ENCODE results near the gene CTDSP2.

The CTDSP2 gene

DNA sequence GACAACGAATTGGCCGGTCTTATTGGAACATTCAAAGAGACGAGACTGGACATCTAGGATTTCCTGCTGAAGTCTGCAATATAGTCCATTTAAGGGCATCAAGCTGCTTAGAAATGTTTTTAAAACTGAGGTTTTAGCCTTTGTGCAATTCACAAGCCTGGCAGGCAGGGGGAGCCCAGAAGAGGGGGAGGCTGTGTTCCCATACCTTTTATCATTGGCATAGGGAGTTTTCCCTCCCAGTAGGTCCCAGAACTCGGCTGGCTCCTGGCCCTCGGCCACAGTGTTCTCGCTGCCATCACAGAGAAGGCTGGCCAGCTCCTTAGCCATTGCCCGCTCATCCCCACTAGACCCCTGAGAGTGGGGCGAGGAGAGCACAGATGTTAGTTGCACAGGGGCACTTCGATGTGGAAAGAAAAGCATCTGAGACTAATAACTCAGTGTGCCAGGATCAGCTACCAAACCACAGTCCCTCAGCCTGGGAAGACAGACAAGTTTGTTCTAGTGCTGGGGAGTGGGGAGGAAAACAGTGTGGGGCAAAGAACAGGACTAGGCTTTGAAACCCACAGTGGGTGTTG lies 43.1 kb downstream of the CTDSP2 start:
- Mint-ChIP-seq H3K4me3 (no peak overlapping the region), H3K4me1 (no peaks in the 10 kb centered on the region), H3K27me3 (ENCODE audit: low read depth, poor library complexity) (peaks cover 3% of the 10 kb centered on the region), H3K27ac (no peak overlapping the region), H3K9me3 (no peaks in the 10 kb centered on the region), H3K36me3 (ENCODE audit: low read depth) (peaks cover 31% of the 10 kb centered on the region)
- TF ChIP-seq, protein P1, sequence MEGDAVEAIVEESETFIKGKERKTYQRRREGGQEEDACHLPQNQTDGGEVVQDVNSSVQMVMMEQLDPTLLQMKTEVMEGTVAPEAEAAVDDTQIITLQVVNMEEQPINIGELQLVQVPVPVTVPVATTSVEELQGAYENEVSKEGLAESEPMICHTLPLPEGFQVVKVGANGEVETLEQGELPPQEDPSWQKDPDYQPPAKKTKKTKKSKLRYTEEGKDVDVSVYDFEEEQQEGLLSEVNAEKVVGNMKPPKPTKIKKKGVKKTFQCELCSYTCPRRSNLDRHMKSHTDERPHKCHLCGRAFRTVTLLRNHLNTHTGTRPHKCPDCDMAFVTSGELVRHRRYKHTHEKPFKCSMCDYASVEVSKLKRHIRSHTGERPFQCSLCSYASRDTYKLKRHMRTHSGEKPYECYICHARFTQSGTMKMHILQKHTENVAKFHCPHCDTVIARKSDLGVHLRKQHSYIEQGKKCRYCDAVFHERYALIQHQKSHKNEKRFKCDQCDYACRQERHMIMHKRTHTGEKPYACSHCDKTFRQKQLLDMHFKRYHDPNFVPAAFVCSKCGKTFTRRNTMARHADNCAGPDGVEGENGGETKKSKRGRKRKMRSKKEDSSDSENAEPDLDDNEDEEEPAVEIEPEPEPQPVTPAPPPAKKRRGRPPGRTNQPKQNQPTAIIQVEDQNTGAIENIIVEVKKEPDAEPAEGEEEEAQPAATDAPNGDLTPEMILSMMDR (IDR thresholded peaks at IDR 0.05) = peak; percentile 70
- DNase-seq = peak; percentile 59

DNA sequence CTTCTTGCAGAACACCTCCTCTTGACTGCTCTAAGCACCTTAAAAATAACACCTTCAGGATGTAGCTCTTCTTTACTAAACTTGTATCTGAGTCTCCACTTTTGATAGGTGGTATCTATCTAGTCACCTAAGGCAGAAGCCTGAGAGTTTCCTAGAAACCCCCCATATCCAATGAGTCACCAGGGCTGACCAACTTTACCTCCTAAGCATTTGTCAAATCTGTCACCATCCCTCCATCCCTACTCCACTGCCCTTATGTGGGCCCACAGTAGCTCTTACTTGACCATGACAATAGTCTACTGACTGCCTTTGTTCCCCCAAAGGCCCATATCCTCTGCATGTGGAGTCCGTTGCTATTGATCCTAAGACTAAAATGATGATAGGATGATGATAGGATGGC lies 43.9 kb downstream of the CTDSP2 start:
- Mint-ChIP-seq H3K36me3 (ENCODE audit: low read depth) (peaks cover 34% of the 10 kb centered on the region), H3K27me3 (ENCODE audit: low read depth, poor library complexity) (peaks cover 3% of the 10 kb centered on the region), H3K4me1 (no peaks in the 10 kb centered on the region), H3K4me3 (no peak overlapping the region), H3K9me3 (no peaks in the 10 kb centered on the region), H3K27ac (no peak overlapping the region)
- TF ChIP-seq, protein P1 (IDR thresholded peaks at IDR 0.05) = no peak
- no peak for DNase-seq

DNA sequence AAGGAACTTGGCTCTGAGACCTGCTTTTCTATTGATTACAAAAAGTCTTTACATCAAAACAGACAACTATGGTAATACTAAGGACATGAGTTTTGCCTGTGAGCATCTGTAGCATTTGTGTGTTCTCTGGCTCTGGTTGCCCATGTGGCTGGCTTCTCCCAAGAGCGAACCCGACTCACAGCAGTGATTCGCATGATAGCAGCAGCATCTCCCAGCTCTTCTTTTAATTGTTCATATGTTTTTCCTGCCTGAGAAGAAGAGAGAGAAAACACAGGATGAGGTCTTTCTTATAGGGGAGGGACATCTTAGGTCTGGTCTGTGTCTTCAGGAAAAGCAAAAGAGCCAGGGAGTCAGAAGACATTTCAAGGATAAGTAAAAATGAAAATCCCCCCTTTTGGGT lies 45.6 kb downstream of the CTDSP2 start:
- Mint-ChIP-seq H3K9me3 (no peaks in the 10 kb centered on the region), H3K36me3 (ENCODE audit: low read depth) (peaks cover 38% of the 10 kb centered on the region), H3K4me3 (no peak overlapping the region), H3K27ac (no peak overlapping the region), H3K4me1 (no peaks in the 10 kb centered on the region), H3K27me3 (ENCODE audit: low read depth, poor library complexity) (no peaks in the 10 kb centered on the region)
- TF ChIP-seq, protein P1 (IDR thresholded peaks at IDR 0.05) = no peak
- DNase-seq = no peak

DNA sequence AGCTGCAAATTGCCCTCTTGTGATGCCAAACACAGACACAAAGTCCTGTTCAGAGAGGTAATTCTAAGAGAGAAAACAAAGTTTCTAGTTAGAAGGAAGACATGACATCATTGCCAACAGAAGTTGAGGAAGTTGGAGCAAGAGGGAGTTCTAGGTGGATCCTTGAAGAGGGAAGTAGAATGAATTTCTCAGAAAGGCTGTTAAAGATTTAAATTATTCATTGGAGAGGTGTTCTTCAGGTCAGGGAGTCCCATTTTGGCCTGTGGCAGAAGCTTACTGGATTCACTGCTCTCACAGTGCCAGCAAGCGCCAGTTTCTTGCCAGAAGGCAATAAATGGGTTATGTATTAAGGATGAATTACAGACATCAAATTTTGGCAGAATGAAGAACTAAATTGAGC lies 48.6 kb downstream of the CTDSP2 start:
- Mint-ChIP-seq H3K4me1 (no peaks in the 10 kb centered on the region), H3K4me3 (no peak overlapping the region), H3K36me3 (ENCODE audit: low read depth) (peaks cover 47% of the 10 kb centered on the region), H3K9me3 (no peaks in the 10 kb centered on the region), H3K27ac (no peak overlapping the region), H3K27me3 (ENCODE audit: low read depth, poor library complexity) (no peaks in the 10 kb centered on the region)
- TF ChIP-seq, protein P1 (IDR thresholded peaks at IDR 0.05) = no peak
- DNase-seq = no peak

DNA sequence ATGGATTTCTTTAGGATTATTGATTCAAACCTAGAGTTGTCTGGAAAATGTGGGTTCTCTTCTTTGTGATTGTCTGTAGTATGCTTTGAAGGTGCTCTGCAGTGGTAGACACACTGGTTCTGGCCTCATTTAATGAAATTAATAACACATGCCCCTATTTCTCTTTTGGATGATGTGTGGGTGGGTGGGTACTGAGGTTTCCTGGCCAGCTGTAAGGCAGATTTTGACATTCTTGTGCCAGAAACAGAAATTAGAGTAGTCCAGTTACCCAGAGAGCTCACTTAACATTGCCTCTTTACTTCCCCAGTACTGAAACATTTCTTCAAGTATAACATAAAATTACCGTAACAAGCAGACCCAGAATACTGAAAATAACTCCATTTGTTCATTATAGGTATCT lies 49.5 kb downstream of the CTDSP2 start:
- H3K4me3 Mint-ChIP-seq = no peak overlapping the region

DNA sequence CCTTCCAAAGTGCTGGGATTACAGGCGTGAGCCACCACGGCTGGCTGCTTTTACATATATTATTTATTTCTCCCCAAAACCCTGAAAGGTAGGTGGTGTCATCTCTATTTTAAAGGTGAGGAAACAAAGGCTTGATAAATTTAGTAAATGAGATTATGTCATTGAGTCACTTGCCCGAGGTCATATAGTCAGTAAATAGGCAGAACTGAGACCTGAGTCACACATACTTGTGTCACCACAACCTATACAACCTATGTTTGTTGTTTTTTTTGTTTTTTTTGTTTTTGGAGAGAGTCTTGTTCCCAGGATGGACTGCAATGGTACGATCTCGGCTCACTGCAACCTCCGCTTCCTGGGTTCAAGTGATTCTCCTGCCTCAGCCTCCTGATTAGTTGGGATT lies 51.2 kb downstream of the CTDSP2 start:
- no peak for DNase-seq
- Mint-ChIP-seq H3K27me3 (ENCODE audit: low read depth, poor library complexity) (no peaks in the 10 kb centered on the region), H3K27ac (no peak overlapping the region), H3K4me1 (no peaks in the 10 kb centered on the region), H3K9me3 (no peaks in the 10 kb centered on the region), H3K36me3 (ENCODE audit: low read depth) (peaks cover 68% of the 10 kb centered on the region), H3K4me3 (no peak overlapping the region)
- TF ChIP-seq, protein P1 (IDR thresholded peaks at IDR 0.05) = no peak

More for the DNA sequence above, 49.5 kb downstream of the CTDSP2 start:
- H3K27me3 Mint-ChIP-seq (ENCODE audit: low read depth, poor library complexity) = no peaks in the 10 kb centered on the region
- H3K36me3 Mint-ChIP-seq (ENCODE audit: low read depth) = peaks cover 57% of the 10 kb centered on the region
- no peaks in the 10 kb centered on the region for H3K4me1 Mint-ChIP-seq
- H3K9me3 Mint-ChIP-seq = no peaks in the 10 kb centered on the region
- H3K27ac Mint-ChIP-seq = no peak overlapping the region
- DNase-seq = no peak
- TF ChIP-seq, protein P1 (IDR thresholded peaks at IDR 0.05) = no peak
